Activated CD4-positive, CD25-positive, alpha-beta regulatory T cell treated with anti-CD3 and anti-CD28 coated beads, Interleukin-2, amount 50 U/mL, for 72 hours (primary cell): ENCODE results near the gene LRTM1.

Experiments used
- DNase-seq: peaks from one replicate; pipeline ENCODE4 v3.0.0; 2021

Gene LRTM1

DNA sequence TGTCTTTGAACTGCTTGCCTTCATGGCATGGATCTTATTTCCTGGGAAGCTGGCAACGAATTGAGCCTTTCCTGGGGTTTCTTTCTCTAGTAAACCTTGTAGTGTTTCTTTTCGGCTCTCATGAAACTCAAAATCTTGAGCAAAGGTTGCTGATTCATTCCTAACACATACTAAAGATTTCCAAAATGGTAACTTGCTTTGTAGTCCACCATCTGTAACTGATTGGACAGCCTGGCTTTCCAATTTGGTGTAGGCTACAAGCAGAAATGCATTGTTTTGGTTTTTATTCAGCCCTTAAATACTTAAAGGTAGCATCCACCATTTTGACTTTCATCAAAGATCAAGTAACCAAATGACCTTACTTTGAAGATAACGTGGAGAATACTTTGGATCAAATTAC is 38.1 kb downstream of the LRTM1 start:
- DNase-seq: no peak

DNA sequence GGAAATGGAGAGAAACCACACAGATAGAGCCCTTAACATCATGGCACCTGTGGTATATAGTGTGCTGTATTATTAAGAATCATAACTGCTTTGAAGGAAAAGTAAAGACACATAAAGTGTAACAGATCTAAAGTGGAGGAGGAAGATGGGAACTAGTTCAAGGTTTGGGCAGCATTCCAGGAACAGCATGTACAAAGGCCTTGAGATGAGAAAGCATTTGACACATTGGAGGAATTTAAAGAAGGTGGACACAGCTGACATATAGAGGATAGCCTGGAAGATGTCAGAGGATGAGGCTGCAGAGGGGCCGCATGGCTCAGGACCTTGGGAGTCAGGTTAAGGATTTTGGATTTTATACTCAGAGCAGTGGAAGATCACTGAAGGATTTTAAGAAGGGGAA is 39.0 kb downstream of the LRTM1 start:
- no peak for DNase-seq

DNA sequence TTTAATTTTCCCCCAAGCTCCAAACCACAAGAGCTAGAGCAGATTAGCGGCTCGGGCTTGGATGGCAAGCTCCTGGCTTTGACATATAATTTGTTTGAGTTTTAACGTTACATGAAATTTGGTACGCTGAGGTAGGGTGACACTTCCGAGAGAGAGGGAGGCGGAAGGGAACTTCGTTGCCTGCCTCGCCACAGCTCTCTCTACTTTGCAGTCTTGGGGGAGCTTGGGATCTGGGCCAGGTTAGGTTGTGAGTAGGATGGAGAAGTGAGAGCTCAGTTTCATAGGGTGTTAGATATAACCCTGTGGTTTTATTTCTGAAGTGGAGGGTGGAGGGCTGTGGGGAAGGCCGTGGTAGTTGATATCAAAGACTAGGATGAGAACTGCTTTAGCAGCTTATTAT is 39.7 kb downstream of the LRTM1 start:
- no peak for DNase-seq

DNA sequence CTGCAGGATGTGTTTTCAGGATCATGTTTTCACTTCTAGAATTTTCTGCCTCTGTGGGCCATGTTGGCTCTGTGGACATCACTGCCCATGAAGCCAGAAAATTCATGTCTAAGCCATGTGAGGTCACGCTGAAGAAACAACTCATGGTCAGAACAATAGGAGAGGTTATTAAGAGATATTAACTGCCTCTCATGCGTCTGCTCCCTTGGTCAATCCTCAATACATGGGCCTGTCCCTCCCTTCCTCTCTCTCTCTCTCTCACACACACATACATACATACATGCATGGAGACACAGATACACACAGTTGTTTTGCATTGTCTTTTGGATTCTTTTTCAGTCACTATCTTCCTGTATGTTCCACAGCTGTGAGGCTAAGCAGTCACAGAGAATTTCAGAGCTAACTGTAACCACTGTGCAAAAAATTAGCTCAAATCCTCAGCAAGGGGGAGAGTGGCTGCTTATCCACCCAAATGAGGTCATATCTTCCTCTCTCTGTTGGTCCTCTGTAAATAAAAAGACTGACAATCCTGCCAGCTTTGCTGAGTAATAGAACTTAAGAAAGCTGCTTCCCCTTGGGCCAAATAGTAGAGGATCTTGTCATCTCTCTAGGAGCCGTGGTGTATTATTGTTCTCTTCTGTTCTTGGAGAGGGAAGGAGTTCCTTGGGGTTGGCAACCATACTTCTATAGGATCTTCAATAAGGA is 45.6 kb downstream of the LRTM1 start:
- no peak for DNase-seq

DNA sequence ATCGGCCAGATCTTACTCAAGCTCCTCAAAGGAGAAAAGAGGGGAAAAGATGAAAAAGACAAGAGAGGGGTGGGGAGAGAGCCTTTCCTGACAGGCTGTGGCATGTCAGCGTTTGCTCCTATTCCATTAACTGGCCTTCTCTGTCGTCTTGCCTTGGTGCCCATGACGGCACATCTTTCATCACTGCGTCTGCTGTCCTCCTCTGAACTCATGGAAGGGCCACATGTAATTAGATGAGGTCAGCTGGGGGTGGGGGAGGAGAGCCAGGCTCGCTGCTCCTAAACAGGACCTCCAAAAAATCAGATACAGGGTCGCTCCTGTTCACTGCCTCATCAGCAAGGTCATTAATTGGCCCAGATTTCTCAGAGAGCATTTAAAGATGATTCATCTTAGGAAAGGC is 49.7 kb downstream of the LRTM1 start:
- DNase-seq: no peak

DNA sequence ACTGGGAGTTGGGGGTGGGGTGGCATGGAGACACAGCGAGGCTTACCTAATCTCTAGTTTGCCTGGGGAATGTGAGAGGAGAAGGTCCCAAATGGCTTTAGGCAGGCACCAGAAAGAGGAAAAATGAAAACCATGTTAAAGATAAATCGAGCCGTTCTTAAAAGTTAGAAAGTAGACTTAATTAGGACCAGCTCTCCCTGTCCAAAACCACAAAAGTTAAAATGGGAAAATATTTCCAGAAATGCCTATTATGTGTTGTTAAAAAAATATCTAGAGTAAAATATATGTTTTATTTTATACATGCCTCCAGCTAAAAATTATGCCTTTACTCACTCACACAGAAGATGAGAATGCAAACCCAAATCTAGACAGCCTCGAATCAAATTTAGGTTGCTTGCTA is 50.1 kb downstream of the LRTM1 start:
- DNase-seq: no peak

DNA sequence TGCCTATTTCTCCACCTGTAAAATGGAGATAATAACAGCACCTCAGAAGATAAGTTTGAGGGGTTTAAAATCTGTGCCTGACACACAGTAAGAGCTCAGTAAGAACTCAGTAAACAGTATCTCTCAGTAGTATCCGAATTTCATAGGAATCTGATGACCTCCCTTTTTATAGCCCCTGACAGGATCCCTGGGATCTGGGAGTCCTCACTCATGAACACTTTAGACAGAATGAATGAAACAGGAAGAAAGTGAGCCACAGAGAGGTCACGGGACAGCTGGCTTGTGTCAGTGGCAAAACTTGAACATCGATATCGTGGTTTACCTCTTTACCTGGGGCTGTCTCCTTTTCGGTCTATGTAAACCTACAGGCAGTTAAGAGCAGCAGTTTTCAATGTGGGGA is 51.2 kb downstream of the LRTM1 start:
- DNase-seq: no peak

DNA sequence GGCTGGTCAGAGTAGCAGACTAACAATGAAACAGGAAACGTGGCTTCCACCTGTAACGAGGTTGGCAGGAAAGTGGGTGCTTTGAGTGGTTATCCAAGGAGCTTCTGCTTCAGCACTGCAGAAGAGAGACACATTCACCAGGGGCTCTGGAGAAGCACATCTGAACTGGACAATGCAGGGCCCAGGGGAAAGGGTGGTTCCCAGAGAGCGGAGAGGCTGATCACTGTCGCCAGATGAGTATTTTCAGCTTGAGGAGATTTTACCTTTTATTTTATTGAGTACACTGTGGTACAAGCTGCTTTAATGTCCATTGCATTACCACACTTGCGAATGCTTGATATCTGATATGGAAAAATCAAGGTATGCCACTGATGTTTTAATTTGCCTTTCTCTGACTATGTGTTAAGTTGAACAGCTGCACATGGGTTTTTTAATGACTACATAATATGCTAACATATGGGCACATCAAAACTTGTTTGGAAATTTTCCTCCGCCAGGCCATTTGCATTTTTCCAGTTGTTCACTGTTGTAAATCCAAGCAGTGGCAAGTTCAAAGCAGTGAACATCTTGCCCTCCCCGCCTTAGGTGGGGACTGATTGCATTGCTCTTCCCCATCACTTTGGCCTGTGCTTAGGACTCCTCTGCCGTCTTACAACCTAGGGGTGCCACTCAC is 52.1 kb downstream of the LRTM1 start:
- DNase-seq: no peak

DNA sequence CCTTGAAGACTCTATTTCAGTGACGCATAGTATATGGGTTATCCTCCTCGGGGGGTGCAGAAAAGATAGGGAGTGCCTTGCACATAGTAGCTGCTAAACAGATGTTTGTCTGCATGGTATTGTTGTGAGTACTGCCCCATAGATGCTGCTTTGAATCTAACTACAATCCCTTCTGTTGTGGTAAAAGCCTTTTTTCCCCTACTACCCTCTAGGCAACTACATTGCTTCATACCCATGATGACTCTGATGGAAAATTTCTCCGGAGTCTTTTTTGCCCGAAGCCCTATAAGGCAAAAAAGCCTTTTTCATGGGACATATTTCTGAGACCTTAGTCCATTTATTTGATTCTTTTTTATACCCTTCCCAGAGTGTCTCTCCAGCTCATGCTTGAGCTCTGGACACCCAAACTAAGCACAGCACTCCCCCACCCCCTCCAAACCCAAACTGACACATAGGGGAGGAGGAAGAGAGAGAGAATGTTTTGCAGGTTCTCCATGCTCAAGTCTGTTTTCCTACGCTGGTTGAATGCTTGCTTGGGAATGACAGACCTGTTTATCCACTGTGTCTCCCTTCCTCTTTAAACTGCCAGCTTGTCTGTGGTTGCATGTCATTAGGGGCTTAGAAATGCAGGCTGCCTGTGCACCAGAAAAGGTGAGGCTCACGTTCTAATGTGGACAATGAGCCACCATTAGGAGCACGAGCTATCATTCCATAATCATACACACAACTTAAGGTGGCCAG is 52.9 kb downstream of the LRTM1 start:
- no peak for DNase-seq

DNA sequence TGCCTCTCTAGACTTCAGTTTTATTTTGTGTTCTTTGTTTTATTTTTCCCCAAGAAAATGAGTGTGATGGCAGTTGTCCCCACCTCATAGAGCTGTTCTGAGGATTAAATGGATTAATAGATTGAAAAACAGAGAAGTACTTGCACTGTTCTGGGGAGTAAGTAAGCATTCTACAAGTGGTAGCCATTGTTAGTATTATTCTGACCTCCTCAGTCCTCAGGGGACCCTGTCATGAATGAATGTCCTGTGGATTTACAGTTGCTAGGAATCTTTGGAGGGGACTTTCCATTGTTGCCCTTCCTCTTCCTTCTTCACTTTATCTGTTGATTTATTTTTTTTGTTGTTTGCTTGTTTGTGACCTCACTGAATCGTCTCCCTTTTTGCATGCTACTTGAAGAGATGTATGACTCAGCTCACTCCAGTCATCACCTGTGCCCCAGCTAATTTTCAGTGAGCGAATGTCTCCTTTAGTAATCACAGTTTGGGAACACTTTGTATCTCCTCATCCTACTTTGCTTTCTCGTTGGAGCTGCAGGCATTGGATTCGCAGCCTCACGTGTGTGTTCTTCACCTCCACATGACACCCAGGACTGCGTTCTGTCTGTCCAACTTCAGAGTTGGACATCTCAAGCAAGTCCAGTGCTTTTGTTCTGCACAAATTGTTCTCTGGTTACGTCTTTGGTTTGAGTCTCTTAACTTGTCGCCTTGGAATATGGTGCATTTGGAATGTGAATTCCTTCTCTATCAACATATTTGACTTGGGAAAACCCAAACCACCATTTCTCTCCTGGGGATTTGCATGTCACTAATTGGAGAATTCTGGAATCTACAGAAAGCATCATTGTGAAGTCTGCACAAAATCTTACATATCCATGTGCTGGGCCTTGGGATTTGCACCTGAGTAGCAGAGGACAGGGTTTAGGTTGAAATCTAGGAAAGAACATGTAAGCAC is 54.5 kb downstream of the LRTM1 start:
- no peak for DNase-seq

DNA sequence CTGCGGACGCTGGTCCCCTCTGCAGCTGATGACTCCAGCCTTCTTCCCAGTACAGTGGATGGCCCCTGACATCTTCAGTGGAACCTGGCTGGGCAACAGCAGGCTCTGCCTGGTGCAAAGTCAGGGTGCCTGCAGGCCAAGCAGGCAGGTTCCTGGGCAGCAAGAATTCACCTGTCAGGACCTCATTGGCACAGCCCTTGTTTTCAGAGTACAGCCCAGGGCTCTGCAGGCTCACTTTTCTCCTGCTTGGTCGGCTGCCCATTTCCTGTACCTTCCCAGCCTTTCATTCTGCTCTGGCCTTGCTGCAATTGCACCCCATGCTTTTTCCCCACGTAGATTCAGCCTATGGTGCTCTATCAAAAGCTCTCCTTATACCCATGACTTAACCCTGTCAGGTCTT is 56.0 kb downstream of the LRTM1 start:
- DNase-seq: no peak

DNA sequence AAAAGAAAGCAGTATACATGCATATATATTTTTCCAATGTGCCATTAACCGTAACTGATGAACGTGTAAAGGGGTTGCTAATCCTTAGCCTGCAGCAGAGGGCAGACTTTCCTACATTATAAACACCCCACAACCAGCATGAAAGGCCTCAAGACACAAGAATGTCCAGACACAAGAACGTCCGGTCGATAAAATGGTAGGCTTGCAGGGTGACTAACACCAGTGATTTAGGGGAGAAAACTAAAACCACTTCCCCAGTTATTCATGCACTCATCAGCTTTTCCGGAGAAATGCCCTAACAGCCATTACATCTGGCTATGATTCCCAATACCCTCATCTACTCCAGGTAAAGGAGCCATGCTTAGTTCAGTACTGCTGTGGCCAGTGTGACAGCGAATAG is 57.4 kb downstream of the LRTM1 start:
- no peak for DNase-seq
